ENCODE data around the gene ADAP2.

Gene ADAP2

GRCh38 chr17:30915833-30916611 lies 5.7 kb upstream of the ADAP2 start:
- H3K4me3 ChIP-seq (ENCODE audit: low read length in 2 of 2), result no peak overlapping the region
- no peaks in the 10 kb centered on the region for H3K27me3 ChIP-seq (ENCODE audit: control insufficient read depth in 1 of 2, insufficient read depth in 2 of 2, low read length in 2 of 2)
- H3K27ac ChIP-seq (ENCODE audit: low read length), result no peak overlapping the region
- no peaks in the 10 kb centered on the region for H3K36me3 ChIP-seq (ENCODE audit: control insufficient read depth in 2 of 2, insufficient read depth in 2 of 2, low read length in 2 of 2)
- no peak overlapping the region for H3K9ac ChIP-seq (ENCODE audit: low read length in 2 of 2)
- no peaks in the 10 kb centered on the region for H3K4me1 ChIP-seq (ENCODE audit: control insufficient read depth, insufficient read depth, low read length)
- no peaks in the 10 kb centered on the region for H3K9me3 ChIP-seq (ENCODE audit: control insufficient read depth in 2 of 2, low read length in 2 of 2)

DNA sequence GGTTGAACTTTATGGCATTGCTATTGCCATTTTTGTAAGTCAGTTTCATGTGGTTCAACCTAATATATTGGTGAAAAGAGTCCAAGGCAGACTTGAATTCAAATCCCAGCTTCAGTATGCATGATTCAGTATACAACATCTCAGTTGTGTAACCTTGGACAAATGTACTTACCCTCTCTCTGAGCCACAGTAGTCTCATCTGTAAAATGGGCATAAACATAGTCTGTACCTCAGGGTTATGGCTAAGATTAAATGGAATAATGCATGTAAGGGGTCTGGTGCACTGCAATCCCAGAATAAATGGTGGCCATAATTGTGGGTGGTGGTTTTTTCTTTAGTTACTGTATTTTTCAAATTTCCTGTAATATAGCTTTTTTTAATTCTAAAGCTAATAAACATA lies 4.7 kb upstream of the ADAP2 start:
- peaks cover 6% of the 10 kb centered on the region for H3K4me1 ChIP-seq (ENCODE audit: control insufficient read depth, insufficient read depth, low read length)
- peaks cover 0 to 6% of the 10 kb centered on the region in 2 donors for H3K27me3 ChIP-seq (ENCODE audit: control insufficient read depth in 1 of 2, insufficient read depth in 2 of 2, low read length in 2 of 2)
- H3K36me3 ChIP-seq (ENCODE audit: control insufficient read depth in 2 of 2, insufficient read depth in 2 of 2, low read length in 2 of 2), result no peaks in the 10 kb centered on the region
- no peak overlapping the region for H3K9ac ChIP-seq (ENCODE audit: low read length in 2 of 2)
- no peaks in the 10 kb centered on the region for H3K9me3 ChIP-seq (ENCODE audit: control insufficient read depth in 2 of 2, low read length in 2 of 2)
- H3K4me3 ChIP-seq (ENCODE audit: low read length in 2 of 2), result no peak overlapping the region
- no peak overlapping the region for H3K27ac ChIP-seq (ENCODE audit: low read length)

DNA sequence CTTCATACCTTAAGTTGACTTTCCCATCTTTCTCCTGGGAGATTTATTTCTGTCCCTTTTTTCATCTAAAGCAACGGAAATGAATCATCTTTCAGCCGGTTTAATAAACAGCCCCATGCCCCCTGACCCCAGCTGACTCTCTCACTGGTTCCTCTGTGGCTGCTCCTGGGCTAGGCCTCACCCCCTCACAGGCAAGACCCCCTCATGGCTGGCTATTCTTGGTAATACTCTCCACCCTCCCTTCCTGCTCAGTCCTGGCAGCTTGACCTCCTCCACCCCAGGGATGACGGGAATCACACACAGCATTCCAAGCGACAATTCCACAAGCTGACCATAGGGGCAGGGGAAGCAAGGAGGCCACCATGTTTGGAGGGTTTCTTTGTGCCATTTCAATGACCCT lies 1.5 kb upstream of the ADAP2 start:
- H3K36me3 ChIP-seq (ENCODE audit: control insufficient read depth in 2 of 2, insufficient read depth in 2 of 2, low read length in 2 of 2), result no peaks in the 10 kb centered on the region
- no peaks in the 10 kb centered on the region for H3K9me3 ChIP-seq (ENCODE audit: control insufficient read depth in 2 of 2, low read length in 2 of 2)
- H3K27ac ChIP-seq (ENCODE audit: low read length), result no peak overlapping the region
- H3K4me1 ChIP-seq (ENCODE audit: control insufficient read depth, insufficient read depth, low read length), result peaks cover 15% of the 10 kb centered on the region
- peaks cover 11 to 17% of the 10 kb centered on the region in 2 donors for H3K27me3 ChIP-seq (ENCODE audit: control insufficient read depth in 1 of 2, insufficient read depth in 2 of 2, low read length in 2 of 2)
- H3K4me3 ChIP-seq (ENCODE audit: low read length in 2 of 2), result no peak overlapping the region
- H3K9ac ChIP-seq (ENCODE audit: low read length in 2 of 2), result no peak overlapping the region

DNA sequence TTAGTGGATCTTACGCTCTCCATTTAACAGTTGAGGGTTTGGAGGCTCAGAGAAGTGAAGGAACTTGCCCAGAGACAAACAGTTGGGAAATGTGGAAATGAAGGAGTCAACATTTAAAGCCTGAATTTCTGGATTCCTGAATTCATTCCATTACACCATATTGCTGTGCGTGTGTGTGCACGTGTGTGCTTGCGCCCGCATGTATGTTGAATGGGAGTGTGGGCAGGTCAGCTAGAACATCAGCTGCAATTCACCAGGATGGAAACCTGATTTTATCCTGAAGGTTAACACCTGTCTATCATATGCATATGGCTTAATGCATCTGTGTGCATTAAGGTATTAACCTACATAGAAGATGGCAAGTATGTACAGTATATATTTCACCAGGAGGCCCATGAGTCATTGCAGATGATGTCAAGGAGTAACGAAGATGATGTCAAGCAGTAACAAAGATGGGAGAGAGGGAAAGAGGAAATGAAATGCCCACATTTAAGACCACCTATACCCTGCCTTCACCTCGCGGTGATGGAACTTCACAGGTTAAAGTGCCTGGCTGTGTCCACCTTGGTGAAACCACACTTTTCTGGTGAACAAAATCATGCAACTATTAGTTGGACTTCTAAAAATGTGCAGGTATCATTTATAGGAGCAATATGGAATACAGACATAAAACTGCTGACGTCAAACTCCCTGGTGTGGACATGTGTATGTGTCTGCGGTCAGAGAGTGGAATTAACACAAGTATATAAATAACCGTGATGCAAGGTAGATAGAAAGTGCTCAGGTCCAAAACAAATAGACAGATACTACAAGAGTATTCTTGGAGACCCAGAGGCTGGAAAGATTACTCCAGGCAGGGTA lies 832 bp upstream of the ADAP2 start:
- H3K27me3 ChIP-seq (ENCODE audit: control insufficient read depth in 1 of 2, insufficient read depth in 2 of 2, low read length in 2 of 2), result peaks cover 11 to 17% of the 10 kb centered on the region in 2 donors
- H3K4me3 ChIP-seq (ENCODE audit: low read length in 2 of 2), result no peak overlapping the region
- no peaks in the 10 kb centered on the region for H3K36me3 ChIP-seq (ENCODE audit: control insufficient read depth in 2 of 2, insufficient read depth in 2 of 2, low read length in 2 of 2)
- H3K9me3 ChIP-seq (ENCODE audit: control insufficient read depth in 2 of 2, low read length in 2 of 2), result no peaks in the 10 kb centered on the region
- H3K9ac ChIP-seq (ENCODE audit: low read length in 2 of 2), result no peak overlapping the region
- H3K4me1 ChIP-seq (ENCODE audit: control insufficient read depth, insufficient read depth, low read length), result peaks cover 15% of the 10 kb centered on the region
- H3K27ac ChIP-seq (ENCODE audit: low read length), result no peak overlapping the region

DNA sequence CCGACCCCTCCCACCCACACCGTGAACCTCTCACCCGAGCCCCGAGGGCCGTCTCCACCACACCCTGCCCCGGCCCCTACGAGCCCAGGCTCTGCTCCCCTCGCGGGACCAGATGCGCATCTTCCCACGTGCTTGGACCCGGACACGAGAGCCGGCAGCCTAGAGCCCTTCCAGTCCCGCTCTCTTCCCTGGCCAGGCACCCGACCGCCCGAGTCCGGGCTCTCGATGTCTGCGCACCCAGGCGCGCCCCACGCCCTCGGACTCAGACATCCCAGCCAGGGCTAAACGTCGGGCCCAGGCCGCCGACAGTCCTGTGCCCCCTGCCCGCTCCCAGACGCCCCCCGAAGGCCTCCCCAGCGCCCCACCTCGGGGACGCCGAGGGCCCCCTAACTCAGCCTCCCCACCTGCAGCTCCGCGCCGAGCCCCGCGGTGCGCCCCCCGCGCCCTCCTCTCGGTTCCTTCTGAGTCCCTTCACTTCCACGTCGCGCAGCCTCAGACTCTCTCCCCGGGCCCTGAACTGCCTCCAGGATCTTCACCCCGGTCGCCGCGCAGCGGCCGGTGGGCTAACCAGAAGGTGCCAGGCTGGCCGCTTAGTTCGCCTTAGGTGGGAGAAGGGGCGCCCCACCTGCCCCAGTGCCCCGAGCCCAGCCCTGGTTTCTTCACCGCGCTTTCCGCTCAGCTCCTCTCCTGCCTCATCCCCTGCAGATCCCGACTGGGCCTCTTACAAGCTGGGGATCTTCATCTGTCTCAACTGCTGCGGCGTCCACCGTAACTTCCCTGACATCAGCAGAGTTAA lies 688 bp downstream of the ADAP2 start:
- Histone ChIP-seq H3K27ac (ENCODE audit: low read length) (no peak overlapping the region), H3K27me3 (ENCODE audit: control insufficient read depth in 1 of 2, insufficient read depth in 2 of 2, low read length in 2 of 2) (peaks cover 11 to 26% of the 10 kb centered on the region in 2 donors), H3K9me3 (ENCODE audit: control insufficient read depth in 2 of 2, low read length in 2 of 2) (no peaks in the 10 kb centered on the region)

GRCh38 chr17:30924341-30924740 lies 2.6 kb downstream of the ADAP2 start:
- peaks cover 15% of the 10 kb centered on the region for H3K4me1 ChIP-seq (ENCODE audit: control insufficient read depth, insufficient read depth, low read length)
- no peak overlapping the region for H3K27ac ChIP-seq (ENCODE audit: low read length)
- no peaks in the 10 kb centered on the region for H3K36me3 ChIP-seq (ENCODE audit: control insufficient read depth in 2 of 2, insufficient read depth in 2 of 2, low read length in 2 of 2)
- H3K9me3 ChIP-seq (ENCODE audit: control insufficient read depth in 2 of 2, low read length in 2 of 2), result no peaks in the 10 kb centered on the region
- no peak overlapping the region for H3K4me3 ChIP-seq (ENCODE audit: low read length in 2 of 2)
- H3K27me3 ChIP-seq (ENCODE audit: control insufficient read depth in 1 of 2, insufficient read depth in 2 of 2, low read length in 2 of 2), result peaks cover 11 to 26% of the 10 kb centered on the region in 2 donors
- H3K9ac ChIP-seq (ENCODE audit: low read length in 2 of 2), result no peak overlapping the region

More for the DNA sequence above, 688 bp downstream of the ADAP2 start:
- H3K4me3 ChIP-seq (ENCODE audit: low read length in 2 of 2), result peak overlapping the region; percentile 46 to 66
- no peaks in the 10 kb centered on the region for H3K36me3 ChIP-seq (ENCODE audit: control insufficient read depth in 2 of 2, insufficient read depth in 2 of 2, low read length in 2 of 2)
- H3K9ac ChIP-seq (ENCODE audit: low read length in 2 of 2), result no peak overlapping the region
- H3K4me1 ChIP-seq (ENCODE audit: control insufficient read depth, insufficient read depth, low read length), result peaks cover 15% of the 10 kb centered on the region

GRCh38 chr17:30926516-30926915 lies 4.8 kb downstream of the ADAP2 start:
- H3K4me1 ChIP-seq (ENCODE audit: control insufficient read depth, insufficient read depth, low read length), result peaks cover 14% of the 10 kb centered on the region
- H3K27ac ChIP-seq (ENCODE audit: low read length), result no peak overlapping the region
- no peak overlapping the region for H3K4me3 ChIP-seq (ENCODE audit: low read length in 2 of 2)
- H3K36me3 ChIP-seq (ENCODE audit: control insufficient read depth in 2 of 2, insufficient read depth in 2 of 2, low read length in 2 of 2), result no peaks in the 10 kb centered on the region
- no peak overlapping the region for H3K9ac ChIP-seq (ENCODE audit: low read length in 2 of 2)
- peaks cover 11 to 25% of the 10 kb centered on the region in 2 donors for H3K27me3 ChIP-seq (ENCODE audit: control insufficient read depth in 1 of 2, insufficient read depth in 2 of 2, low read length in 2 of 2)
- no peaks in the 10 kb centered on the region for H3K9me3 ChIP-seq (ENCODE audit: control insufficient read depth in 2 of 2, low read length in 2 of 2)

DNA sequence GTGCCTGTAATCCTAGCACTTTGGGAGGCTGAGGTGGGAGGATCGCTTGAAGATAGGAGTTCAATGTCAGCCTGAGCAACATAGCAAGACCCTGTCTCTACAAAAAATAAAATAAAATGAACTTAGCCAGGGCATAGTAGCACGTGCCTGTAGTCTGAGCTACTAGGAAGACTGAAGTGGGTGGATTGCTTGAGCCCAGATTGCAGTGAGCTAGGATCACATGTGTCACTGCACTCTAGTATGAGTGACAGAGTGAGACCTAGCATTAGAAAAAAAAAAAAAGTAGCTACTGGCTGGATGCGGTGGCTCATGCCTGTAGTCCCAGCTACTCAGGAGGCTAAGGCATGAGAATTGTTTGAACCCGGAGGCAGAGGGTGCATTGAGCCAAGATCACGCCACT lies 6.0 kb downstream of the ADAP2 start:
- no peaks in the 10 kb centered on the region for H3K9me3 ChIP-seq (ENCODE audit: control insufficient read depth in 2 of 2, low read length in 2 of 2)
- no peak overlapping the region for H3K4me3 ChIP-seq (ENCODE audit: low read length in 2 of 2)
- peaks cover 2% of the 10 kb centered on the region for H3K4me1 ChIP-seq (ENCODE audit: control insufficient read depth, insufficient read depth, low read length)
- H3K27ac ChIP-seq (ENCODE audit: low read length), result no peak overlapping the region
- H3K36me3 ChIP-seq (ENCODE audit: control insufficient read depth in 2 of 2, insufficient read depth in 2 of 2, low read length in 2 of 2), result no peaks in the 10 kb centered on the region
- H3K27me3 ChIP-seq (ENCODE audit: control insufficient read depth in 1 of 2, insufficient read depth in 2 of 2, low read length in 2 of 2), result peaks cover 8 to 13% of the 10 kb centered on the region in 2 donors
- H3K9ac ChIP-seq (ENCODE audit: low read length in 2 of 2), result no peak overlapping the region

DNA sequence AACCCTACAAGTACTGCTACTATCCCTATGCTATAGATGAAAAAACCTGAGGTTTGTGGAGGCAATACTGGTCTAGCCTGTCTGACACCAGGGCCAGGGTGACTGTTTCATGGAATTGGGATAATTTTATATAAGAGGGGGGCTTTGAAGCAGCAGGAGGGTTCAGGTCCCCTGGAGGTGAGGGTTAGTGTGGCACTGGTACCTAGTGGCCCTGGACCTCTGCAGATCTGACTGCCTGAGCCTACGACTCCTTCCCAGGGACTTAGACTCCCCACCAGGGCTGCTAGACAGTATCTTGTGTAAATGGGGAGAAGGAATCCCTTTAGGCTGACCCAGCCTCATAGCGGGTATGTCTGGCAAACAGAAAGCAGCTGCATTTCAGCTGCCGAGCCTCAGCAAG lies 6.8 kb downstream of the ADAP2 start:
- H3K4me1 ChIP-seq (ENCODE audit: control insufficient read depth, insufficient read depth, low read length), result no peaks in the 10 kb centered on the region
- H3K9me3 ChIP-seq (ENCODE audit: control insufficient read depth in 2 of 2, low read length in 2 of 2), result no peaks in the 10 kb centered on the region
- H3K27ac ChIP-seq (ENCODE audit: low read length), result no peak overlapping the region
- H3K27me3 ChIP-seq (ENCODE audit: control insufficient read depth in 1 of 2, insufficient read depth in 2 of 2, low read length in 2 of 2), result peaks cover 4 to 9% of the 10 kb centered on the region in 2 donors
- no peak overlapping the region for H3K9ac ChIP-seq (ENCODE audit: low read length in 2 of 2)
- no peaks in the 10 kb centered on the region for H3K36me3 ChIP-seq (ENCODE audit: control insufficient read depth in 2 of 2, insufficient read depth in 2 of 2, low read length in 2 of 2)
- no peak overlapping the region for H3K4me3 ChIP-seq (ENCODE audit: low read length in 2 of 2)

DNA sequence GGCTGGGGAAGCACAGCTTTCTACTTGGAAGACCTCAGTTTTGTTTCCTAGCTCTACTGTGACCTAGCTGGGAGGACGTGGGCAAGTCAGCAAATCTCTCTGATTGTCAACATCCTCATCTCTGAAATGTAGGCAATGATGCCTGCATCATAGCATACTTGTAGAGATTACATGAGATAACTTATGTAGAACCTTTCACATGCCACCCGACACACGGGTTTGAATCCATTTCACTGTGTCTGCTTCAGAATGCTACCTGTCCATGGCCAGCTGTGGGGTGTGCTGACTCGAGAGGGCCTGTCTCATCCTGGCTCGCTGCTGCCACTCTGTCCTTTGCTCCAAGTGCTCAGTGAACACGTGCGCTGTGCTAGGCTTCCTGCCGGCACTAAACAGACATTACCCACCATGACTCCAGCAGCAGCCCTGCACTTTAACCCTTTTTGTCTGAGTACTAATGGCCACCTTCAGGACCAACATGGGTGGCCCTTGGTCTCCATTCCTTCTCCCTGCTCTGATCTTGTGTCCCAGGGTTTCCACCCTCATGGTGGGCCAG lies 7.4 kb downstream of the ADAP2 start:
- Histone ChIP-seq H3K27ac (ENCODE audit: low read length) (no peak overlapping the region), H3K36me3 (ENCODE audit: control insufficient read depth in 2 of 2, insufficient read depth in 2 of 2, low read length in 2 of 2) (no peaks in the 10 kb centered on the region), H3K4me3 (ENCODE audit: low read length in 2 of 2) (no peak overlapping the region), H3K9ac (ENCODE audit: low read length in 2 of 2) (no peak overlapping the region), H3K27me3 (ENCODE audit: control insufficient read depth in 1 of 2, insufficient read depth in 2 of 2, low read length in 2 of 2) (peaks cover 4 to 9% of the 10 kb centered on the region in 2 donors), H3K4me1 (ENCODE audit: control insufficient read depth, insufficient read depth, low read length) (no peaks in the 10 kb centered on the region), H3K9me3 (ENCODE audit: control insufficient read depth in 2 of 2, low read length in 2 of 2) (no peaks in the 10 kb centered on the region)

Data from stomach smooth muscle (tissue), 2 donors.